ENCODE results near the gene AHNAK2. TPM values are rescaled to one million over a fixed set of nuclear protein-coding genes. Genes with fewer than 3 reads are reported as not detected.

Gene AHNAK2
- total and polyA plus RNA-seq, 2 of the 13 experiments (the other 11 are each of a cell fraction or from before 2014, with no cell fraction given): 0.11 to 0.18 TPM

- TF ChIP-seq TFAP4 (IDR thresholded peaks at IDR 0.05; ENCODE audit: borderline replicate concordance, low read depth): no peak
- no peak for TF ChIP-seq ZBTB7A (CRISPR knock-in tag; IDR thresholded peaks at IDR 0.05)
- TF ChIP-seq JUNB (CRISPR knock-in tag; IDR thresholded peaks at IDR 0.05; ENCODE audit: borderline replicate concordance): no peak
- TF ChIP-seq POLR2G (IDR thresholded peaks at IDR 0.05; ENCODE audit: low read depth, low read length): peak; percentile 93
- peak; percentile 18; the same call in 1 of the 2 replicates for TF ChIP-seq ZNF609 (CRISPR knock-in tag; IDR thresholded peaks at IDR 0.05; ENCODE audit: borderline replicate concordance)
- peak in 1 of 2 experiments; percentile 12; a peak in 1 of 4 replicates for TF ChIP-seq REST (IDR thresholded peaks at IDR 0.05; ENCODE audit: borderline replicate concordance in 1 of 2, low read depth in 1 of 2, low read length in 2 of 2)
- TF ChIP-seq PAXIP1 (CRISPR knock-in tag; conservative IDR thresholded peaks at IDR 0.05): peak; percentile 64
- peak; percentile 72; the same call in 1 of the 2 replicates for TF ChIP-seq GLI4 (CRISPR knock-in tag; IDR thresholded peaks at IDR 0.05; ENCODE audit: borderline replicate concordance)
- peak; percentile 73 for TF ChIP-seq ZNF501 (CRISPR knock-in tag; IDR thresholded peaks at IDR 0.05)
- TF ChIP-seq HOXA5 (CRISPR knock-in tag; IDR thresholded peaks at IDR 0.05): 0 out of 2 replicates have a peak, but pooled peaks have one; percentile 40
- TF ChIP-seq DRAP1 (CRISPR knock-in tag; IDR thresholded peaks at IDR 0.05): peak; percentile 19; the same call in 1 of the 2 replicates
- TF ChIP-seq U2AF1 (optimal IDR thresholded peaks at IDR 0.05; ENCODE audit: low read depth, low read length): peak; percentile 46
- no peak for TF ChIP-seq FOXO1 (CRISPR knock-in tag; IDR thresholded peaks at IDR 0.05)
Observed at GRCh38 chr14:105020815-105021655, 42.9 kb upstream of the AHNAK2 start, which contains the start of gene CDCA4 (continued).
